H1 (cell line): Measurements from ENCODE around the gene IFNAR2.

Source experiments
- CBX8 ChIP-seq: fragments of 300-800, 300-1000 bp; sonication (generic); IDR thresholded peaks from 2 replicates; pipeline ENCODE4 v1.7.1; 2016; ENCODE audit warnings: low read depth, low read length, borderline replicate concordance
- CHD2 ChIP-seq: IDR thresholded peaks from 2 replicates; pipeline ENCODE4 v1.6.1; 2012; ENCODE audit warnings: low read length, improper control_type of control experiment
- CREB1 ChIP-seq: IDR thresholded peaks from 2 replicates; pipeline ENCODE4 v1.6.1; 2012; ENCODE audit warnings: inconsistent platforms
- CTCF ChIP-seq, 3 experiments: IDR thresholded peaks; 1 replicate in 2 of 3; 2 replicates in 1 of 3; pipeline versions ENCODE4 v1.5.1 to v1.6.1; 2011; ENCODE audit warnings: low read length in 3 of 3, mild to moderate bottlenecking in 3 of 3, inconsistent platforms in 2 of 3, low read depth in 1 of 3, moderate library complexity in 1 of 3; ENCODE audit not compliant: insufficient read depth in 1 of 3; ENCODE audit errors: control extremely low read depth in 1 of 3
- KDM4A ChIP-seq: IDR thresholded peaks from one replicate; pipeline ENCODE4 v1.7.1; 2012; ENCODE audit warnings: low read depth, mild to moderate bottlenecking, moderate library complexity, low read length, inconsistent platforms; ENCODE audit not compliant: severe bottlenecking
- RBBP5 ChIP-seq: IDR thresholded peaks from 2 replicates; pipeline ENCODE4 v1.7.1; 2012; ENCODE audit warnings: low read depth, mild to moderate bottlenecking, inconsistent platforms, low read length, moderate library complexity, borderline replicate concordance
- RFX5 ChIP-seq: IDR thresholded peaks from 2 replicates; pipeline ENCODE4 v1.6.1; 2011; ENCODE audit warnings: low read depth, low read length, improper control_type of control experiment, borderline replicate concordance
- TAF1 ChIP-seq: IDR thresholded peaks from 2 replicates; pipeline ENCODE4 v1.6.1; 2011; ENCODE audit warnings: mild to moderate bottlenecking, low read depth, low read length
- TBP ChIP-seq: IDR thresholded peaks from 2 replicates; pipeline ENCODE4 v1.6.1; 2011; ENCODE audit warnings: low read depth, low read length, improper control_type of control experiment

- TF ChIP-seq CTCF (IDR thresholded peaks at IDR 0.05; ENCODE audit: control extremely low read depth in 1 of 3, insufficient read depth in 1 of 3, low read depth in 1 of 3, low read length in 3 of 3) (no peak), CBX8 (no peak), TAF1 (no peak), TBP (no peak), CHD2 (no peak), RBBP5 (no peak), RFX5 (no peak), KDM4A (no peak), CREB1 (no peak)
Observed at GRCh38 chr21:33238565-33239255, 9.0 kb downstream of the IFNAR2 start.
